Pons (tissue), 1 donor: ENCODE data around the gene MAGEF1.
"Not testable (repeated sequence)": the region's sequence is repeated elsewhere in the genome, so short reads cannot be mapped to it uniquely, and the experiment has no call there.

Experiments used
- DNase-seq: peaks from one replicate; pipeline ENCODE4 v3.0.0-alpha.2; 2016; ENCODE audit warnings: low spot score

The MAGEF1 gene

DNA sequence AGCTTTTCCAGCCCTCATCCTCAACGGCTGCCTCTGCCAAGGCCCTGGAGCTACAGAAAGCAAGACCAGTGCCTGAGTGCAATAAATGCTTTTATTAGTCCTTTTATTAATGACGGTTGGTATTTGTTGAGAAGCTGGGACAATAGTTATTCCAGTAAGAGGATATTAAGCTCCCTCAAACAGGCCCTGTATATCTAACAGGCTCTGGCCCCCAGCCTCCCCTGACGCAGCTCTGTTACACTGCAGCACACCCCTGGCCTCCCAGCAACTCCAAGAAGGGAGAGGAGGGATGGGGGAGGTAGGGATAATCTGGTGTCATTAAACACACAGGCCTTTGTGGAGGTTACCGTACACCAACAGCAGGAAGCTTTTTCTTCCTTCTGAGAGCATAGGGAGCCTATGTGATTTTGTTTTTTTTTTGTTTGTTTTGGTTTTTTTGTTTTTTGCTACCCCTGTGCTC, 30.8 kb upstream of the MAGEF1 start:
- DNase-seq, result no peak

DNA sequence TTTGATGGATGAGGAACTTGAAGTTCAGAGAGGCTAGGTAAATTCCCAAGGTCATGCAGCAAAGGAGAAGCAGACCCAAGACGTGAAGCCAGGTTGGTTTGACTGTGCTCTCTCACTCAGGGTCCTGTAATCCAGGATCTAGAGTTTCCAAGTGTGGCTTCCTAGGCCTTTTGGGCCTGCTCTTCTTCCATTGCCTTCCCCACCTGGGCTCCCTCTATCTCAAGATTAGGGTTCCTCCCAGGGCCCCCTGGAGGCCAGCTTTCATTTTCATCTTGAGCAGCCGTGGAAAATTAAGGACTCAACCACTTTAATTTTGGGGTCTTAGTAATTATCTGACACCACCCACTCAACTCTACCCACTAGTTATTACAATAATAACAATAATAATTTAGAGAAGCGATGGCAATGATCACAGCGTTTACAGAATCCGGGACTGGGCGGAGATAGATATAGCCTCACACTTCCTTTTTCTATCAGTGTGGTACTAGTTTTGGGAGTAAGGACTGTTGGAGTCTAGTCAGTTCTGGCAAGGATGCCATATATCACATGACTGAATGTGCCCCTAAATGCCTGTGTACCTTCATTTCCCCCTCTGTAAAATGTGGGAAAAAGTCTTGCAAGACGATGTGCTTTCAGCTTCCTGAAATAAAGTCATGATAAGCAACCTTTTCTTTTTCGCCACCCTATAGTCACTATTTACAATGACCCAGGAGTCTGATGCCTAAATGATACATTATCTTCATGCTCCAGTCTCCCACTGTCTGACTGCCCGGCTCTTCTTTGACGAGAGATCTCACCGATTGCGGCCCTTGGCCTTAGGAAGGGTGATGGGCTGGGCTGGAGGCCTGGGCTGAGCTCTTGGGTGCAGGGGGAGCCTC, 30.2 kb upstream of the MAGEF1 start:
- DNase-seq, result no peak

DNA sequence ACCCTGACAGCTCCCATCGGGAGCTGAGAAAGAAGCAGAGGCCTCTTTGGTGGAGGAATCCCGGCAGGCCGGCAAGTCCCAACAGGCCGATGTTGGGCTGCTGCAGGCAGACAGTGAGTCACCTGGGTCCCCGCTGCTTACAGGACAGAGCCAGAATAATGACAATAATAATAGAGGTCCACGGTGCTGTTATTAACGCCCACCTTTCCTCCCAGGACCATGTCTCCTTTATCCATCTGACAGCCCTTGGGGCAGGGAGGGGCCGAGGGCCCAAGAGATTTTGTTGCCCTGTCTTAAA, 29.3 kb upstream of the MAGEF1 start:
- DNase-seq, result no peak

DNA sequence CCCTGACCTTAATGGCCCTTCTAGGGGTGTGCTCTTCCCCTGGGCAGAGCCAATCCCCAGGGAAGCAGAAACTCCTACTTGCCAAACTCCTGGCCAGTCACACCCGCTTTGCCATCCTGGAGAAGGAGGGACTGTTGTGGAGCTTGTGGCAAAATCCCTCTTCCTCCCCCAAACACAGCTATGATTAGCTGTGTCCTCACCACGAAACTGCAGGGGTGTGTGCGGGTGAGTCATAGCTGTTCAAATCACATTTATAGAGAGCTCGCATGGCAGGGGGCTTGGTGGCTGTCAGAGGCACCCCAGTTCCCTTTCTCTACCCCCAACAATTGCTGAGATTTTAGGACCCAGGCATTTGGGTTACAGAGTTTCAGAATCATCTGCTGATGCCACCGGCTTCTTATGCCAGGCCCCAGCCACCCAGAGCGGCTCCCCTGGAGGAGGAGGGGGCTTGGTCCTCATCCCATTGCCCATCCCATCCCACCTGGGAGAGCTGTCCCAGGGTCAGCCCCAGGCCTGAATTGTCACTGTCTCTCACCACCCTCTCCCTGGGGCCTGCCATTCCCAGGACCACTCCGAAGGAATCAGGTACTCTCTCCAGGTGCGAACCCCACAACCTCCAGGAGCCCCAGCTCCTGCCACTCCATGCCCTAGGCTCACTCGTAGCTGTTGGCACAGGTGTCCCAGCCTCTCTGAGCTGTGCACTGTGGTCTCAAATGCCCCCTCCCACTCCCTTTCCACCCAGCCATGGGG, 28.8 kb upstream of the MAGEF1 start:
- no peak for DNase-seq

DNA sequence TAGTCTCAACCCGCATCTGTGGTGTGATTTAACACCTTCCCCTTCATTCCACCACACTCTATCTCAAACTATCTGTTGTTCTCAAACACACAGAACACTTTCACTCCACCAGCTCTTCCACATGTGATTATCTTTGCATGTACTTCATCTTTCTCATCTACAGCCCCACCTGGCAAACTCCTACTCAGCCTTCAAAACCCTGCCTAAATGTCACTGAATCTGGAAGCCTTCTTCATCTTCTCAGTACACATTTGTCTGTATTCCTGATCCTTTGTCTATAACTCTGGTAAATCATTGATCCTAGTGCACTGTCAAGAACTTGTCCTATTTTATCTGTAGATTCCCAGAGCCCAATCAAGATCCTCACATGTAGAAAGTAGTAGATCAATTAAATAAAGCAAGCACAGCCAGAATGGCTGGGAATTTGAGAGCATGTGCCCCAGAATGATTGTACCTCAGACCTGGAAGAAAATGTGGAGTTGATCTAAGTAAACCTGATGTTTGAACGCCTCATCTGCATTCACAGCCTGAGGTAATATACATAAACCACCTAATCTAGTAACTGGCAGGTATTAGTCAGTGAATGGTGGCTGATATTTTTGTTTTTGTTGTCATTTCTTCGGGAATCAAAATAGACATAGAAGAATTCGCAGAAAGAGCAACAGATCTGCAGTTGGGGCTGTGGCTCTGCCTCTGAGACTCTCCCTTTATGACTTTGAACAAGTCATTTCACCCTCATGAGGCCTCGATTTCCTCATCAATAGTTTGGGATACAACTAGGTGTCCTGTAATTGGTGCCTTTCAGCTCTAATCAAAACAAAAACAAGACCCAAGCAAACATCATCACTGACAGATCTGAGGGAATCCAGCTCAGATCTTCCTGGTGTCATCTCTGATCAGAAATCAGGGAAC, 28.0 kb upstream of the MAGEF1 start:
- DNase-seq, result no peak

DNA sequence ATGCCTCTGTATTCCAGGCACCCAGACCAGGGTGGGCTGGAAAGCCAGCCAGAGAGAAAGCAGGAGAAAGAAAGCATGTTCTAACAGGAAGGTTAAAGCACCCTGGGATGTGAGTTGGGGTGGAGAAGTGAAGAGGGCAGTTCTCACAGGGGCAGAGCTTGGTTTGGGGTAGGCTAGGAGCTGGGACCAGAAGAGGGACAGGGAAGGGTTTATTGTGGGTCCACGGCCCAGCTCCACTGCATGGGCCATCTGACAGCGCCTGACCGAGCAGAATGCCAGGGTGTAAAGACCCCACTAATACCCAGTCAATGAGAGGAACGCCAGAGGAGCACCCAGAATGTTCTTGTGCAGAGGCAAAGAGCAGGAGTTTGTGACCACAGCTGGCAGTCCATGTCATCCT, 27.1 kb upstream of the MAGEF1 start:
- DNase-seq, result no peak

DNA sequence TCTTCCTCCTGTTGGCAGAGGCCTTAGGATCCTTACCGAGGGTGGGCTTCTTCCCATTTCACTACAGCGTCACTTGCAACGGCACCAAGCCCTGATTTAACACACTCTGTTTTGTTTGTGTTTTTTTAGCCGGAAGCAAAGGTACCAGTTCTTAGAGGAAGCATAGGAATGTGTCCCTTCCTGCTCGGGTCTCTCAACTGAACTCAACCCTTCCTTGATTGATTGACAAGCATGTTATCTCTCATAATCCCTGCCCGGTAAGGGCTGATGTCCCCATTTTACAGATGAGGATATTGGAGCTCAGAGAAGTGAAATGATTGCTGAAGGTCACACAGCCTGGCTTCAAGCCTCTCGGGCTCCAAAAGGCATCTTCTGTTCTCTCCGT, 26.6 kb upstream of the MAGEF1 start:
- no peak for DNase-seq

DNA sequence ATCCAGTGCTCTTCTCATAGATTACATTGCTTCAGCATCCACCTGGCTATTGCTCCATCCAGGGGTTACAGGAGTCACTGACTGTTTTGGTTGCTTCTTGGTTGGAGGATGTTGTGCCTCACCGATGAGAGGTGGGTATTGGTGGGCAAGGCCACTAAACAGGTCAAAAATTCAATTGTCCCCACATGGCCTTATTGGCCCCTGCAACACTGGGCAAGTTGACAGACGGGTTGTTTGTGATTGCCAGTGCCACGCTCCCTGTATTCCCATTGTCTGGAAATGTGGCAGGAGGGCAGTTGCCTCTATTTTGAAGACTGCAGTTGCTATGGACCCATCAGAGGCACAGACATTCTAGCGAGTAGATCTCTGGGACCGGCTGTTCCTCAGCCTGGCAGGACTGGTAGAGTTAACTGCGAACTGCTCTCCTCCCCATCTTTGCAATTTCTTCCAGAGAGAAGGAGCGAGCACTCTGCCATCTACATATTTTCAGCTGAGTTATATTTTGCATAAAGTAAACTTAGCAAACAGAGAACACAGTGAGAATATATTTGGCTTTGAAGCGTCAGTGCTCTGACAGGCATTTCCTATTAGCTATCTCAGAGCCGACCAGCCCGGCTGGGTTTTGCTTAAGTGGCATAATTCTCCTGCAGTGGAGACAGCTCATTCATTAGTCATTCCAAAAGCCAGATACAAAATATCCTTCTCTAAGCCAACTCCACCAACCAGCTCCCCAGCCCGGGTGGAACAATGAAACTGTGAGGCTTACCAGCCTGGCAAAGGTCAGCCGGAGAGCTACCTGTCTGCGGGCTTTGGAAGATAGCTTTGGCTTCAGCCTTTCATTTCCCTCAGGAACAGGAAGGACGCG, 26.0 kb upstream of the MAGEF1 start:
- no peak for DNase-seq

DNA sequence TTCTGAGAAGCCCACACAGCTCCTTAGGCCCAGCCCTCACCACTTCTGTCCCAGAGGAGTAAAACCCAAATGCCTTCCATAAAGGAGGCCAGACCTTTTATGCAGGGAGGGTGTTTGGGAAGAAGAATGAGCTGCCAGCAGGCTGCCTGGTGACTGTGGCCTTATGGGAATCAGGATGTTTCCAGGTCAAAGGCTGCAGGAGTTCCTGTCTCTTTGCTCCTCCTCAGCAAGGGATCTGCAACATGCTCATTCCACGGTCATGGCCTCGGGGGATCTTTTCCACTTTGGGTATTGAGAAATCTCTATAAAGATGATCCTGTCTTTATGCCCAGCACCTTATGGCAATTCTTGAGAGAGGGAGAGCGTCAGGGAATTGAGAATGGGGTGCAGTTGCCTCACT, 25.2 kb upstream of the MAGEF1 start:
- DNase-seq, result no peak

DNA sequence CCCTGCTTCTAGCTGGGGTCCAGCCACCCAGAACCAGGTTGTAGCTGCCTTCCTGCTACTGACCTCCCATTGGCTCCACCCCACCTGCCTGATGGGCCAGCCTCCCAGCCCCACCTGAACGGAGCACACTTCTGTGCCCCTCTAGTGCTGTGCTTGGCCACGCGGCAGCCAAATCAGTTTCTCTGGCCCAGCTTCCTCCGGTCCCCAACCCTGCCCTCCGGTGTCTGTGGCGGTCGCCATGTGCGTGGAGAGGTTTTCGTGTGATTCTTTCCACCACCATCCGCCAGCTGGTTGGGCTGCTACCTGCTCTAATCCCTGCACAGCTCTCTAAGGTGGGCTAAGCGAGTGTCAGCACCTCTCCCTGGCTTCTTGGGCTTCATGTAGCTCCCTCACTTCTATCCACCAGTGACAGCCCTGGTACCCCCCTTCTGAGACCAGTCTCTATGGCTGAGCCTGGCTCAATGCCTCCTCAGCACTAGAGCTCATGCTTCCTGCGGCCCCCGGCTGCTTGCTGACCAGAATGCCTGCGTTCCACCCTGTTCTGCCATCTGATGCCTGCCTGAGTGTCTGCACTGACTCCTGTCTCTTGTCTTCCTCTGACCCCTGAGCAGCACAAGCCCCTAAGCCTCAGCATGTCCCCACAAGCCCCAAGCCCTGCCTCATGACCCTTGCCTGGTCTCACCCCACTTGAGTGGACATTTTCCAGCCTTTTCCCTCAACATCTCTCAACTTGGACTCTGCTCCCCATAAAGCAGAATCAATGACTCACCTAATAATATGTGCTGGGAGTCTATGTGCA, 23.2 kb upstream of the MAGEF1 start:
- no peak for DNase-seq

DNA sequence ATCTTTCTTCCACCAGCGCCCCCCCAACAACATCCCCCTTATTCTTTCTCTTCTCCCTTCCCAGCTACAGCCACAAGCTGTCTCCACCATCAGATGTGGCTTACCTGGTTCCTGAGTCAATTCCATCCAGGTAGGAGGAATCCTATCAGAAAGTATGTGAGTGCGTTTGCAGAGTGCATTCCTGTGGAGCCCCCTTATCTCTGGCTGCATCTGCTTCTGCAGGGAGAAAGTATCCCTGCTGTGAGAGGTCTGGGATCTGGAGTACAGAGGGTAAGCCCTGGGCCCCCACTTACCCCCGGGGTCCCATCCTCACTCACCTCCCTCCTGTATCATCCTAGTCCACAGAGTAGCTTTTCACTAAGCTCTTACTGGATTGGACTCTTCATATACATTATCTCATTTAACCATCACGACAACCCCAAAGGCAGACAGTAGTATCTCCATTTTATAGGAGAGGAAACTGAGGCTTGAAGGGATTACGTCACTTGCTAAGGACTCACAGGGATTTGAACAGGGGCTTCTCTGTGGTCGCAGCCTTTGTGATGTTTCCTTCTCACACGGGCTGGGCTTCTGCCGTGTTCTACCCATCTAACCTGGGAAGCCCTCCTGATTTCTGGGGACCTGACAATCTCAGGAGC, 22.2 kb upstream of the MAGEF1 start:
- DNase-seq, result no peak

DNA sequence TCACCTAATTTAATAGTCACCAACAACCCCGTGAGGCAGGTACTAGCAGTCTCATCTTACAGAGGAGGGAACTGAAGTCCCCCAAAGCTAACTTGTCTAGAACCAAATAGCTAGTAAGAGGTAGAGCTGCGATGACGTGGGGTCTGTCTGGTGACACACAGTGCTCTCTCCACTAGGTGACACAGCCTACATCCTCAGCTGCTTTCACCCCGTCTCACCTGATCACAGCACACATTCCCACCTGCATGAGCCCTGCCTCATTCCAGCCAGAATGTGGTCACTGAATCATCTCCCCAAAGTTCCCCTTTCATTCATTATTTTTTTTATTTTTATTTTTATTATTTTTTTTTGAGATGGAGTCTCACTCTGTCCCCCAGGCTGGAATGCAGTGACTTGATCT, 21.3 kb upstream of the MAGEF1 start:
- no peak for DNase-seq

DNA sequence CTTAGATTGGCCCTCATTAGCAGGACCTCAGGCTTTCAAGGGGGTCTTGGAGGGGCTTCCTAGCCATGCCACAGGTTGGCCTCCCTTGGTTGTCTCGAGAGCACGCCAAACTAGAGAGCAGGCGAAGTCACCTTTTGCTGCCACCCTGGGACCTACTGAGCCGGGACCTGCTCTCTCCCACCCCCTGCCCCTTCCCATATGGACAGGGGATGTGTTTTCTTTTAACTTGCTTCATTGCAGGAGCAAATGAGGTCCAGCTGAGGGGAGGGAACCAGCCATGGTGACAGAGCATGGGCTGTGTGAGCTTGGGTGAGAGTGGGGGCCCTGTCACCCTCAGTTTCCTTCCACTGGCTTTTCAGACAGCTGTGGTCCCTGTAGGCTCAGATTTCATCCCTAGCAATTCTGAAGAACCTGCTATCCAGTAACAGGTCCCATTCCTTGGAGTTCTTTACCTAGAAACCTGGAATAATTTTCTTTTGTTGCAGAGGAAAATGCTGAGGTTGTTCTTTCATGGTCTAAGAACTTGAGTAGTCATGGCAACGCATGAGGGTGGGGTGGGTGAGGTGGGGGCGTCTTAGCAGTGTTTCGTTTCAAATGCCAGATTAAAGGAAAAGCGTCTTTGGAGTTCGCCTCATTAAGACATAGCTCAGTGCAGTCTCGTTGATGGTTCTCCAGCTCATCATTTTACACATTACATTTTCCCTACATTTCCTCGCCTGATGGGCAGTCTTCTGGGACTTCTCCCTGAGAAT, 20.1 kb upstream of the MAGEF1 start:
- DNase-seq, result no peak

DNA sequence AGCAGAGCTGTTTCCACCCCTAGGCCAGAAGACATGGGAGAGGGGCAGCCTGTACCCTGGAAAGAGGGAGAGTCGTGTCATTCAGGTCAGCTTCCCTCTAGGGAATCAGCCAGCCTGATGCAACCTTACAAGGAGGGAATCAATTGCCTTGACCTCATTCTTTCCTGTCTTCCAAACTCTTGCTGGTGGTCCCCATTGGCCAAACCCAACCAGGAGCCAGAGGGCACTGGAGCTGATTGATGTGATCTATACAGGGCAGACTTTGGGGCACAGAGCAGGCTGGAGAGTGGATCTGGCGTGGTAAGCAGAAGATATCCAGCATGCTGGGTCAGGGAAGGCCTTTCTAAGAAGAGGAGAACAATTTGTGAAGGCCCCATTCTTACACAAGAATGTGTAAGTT, 19.1 kb upstream of the MAGEF1 start:
- no peak for DNase-seq

DNA sequence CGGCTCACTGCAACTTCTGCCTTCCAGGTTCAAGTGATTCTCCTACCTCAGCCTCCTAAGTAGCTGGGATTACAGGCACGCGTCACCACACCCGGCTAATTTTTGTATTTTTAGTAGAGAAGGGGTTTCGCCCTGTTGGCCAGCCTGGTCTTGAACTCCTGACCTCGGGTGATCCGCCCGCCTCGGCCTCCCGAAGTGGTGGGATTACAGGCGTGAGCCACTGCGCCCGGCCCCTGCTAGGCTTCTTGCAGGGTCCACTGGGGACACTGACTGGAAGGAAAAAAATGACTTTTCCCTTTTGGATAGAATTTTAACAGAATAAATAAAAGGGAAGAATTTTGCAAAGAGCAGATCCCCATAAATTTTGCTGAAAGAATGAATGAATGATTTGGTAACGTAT, 17.3 kb upstream of the MAGEF1 start:
- not testable (repeated sequence) for DNase-seq

DNA sequence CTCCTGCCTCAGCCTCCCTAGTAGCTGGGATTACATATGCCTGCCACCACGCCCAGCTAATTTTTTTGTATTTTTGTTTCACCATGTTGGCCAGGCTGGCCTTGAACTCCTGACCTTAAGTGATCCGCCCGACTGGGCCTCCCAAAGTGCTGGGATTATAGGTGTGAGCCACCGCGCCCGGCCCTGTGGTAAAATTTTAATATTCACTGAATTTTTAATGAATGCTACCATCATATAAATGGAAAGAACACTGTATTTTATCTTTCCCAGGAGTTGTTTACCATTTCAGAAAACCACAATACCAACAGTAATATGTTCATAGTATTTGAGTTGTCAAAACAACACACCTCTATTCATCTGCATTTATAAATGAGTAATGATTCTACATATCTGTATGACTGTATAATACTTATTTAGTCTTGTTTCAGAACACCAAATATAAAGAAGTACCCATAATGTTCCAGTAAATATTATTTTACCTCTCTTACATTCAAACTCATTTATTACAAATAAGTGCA, 16.2 kb upstream of the MAGEF1 start:
- DNase-seq, result no peak

DNA sequence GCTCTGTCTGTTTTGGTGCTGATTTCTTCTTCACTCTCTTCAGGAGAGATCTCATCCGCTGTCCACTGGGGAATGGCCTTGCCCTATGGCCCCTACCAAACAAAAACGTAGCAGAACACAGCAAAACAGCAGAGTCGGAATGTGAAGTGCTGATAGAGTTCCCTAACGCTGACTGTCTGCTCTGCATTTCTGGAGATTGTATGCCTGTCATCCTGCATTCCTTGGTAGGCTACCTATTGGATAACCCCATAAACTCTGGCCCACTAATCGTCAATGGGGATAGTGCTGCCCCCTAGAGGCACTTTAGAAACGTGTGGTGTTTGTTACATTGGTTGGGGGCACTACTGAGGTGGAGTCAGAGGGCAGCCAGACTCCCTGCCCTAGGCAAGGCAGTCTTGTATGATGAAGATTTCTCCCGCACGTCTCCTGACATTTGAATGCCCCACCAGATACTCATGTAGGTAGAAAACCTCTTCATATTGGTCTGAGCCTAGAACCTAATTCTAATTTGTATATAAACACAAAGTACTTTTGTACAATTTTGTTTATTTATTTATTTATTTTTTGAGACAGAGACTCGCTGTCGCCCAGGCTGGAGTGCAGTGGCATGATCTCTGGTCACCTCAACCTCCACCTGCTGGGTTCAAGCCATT, 15.6 kb upstream of the MAGEF1 start:
- peak; percentile 83 for DNase-seq

DNA sequence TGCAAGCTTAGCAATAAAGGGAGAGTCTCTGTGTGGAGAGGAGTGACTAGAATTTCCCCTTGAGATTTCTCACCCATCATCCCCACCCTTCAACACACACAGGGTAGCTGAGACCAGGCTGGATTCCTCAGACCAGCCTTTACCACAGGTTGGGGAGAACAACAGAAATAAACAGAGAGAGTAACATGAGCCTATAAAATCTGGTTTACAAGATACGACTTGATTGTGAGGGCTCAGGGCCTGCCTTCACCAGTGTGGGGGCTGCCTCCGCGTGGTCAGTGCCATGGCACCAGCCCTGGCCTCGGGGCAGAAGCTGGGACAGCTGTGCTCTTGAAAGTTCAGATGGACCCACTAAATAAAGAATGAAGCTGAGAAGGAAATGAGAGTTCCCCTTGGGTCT, 14.6 kb upstream of the MAGEF1 start:
- DNase-seq, result no peak
